ENCODE measurements around the gene VPS4A. TPM values are rescaled to one million over a fixed set of nuclear protein-coding genes. Genes with fewer than 3 reads are reported as not detected.

VPS4A gene
- total and polyA plus RNA-seq, 8 donors: 4.1 to 51.0 (median 31.0) TPM

DNA sequence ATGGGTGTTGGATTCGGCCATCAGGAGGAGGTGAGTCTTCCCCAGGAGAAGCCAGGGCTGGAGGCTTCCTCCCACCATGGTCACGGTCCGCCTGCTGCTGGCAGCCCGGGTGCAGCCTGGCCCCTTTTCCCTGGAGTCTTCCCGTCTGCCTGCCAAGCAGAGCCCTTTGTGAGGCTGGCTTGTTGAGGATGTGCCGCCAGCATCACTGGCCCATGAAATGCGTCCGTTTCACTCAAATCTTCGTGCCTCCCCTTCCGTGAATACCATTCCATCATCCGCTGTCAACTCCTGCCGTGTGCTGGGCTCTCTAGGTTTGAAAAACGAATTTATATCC is 9.6 kb downstream of the VPS4A start:
- TF ChIP-seq, protein P1, sequence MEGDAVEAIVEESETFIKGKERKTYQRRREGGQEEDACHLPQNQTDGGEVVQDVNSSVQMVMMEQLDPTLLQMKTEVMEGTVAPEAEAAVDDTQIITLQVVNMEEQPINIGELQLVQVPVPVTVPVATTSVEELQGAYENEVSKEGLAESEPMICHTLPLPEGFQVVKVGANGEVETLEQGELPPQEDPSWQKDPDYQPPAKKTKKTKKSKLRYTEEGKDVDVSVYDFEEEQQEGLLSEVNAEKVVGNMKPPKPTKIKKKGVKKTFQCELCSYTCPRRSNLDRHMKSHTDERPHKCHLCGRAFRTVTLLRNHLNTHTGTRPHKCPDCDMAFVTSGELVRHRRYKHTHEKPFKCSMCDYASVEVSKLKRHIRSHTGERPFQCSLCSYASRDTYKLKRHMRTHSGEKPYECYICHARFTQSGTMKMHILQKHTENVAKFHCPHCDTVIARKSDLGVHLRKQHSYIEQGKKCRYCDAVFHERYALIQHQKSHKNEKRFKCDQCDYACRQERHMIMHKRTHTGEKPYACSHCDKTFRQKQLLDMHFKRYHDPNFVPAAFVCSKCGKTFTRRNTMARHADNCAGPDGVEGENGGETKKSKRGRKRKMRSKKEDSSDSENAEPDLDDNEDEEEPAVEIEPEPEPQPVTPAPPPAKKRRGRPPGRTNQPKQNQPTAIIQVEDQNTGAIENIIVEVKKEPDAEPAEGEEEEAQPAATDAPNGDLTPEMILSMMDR (IDR thresholded peaks at IDR 0.05): no peak
- TF ChIP-seq EP300 (IDR thresholded peaks at IDR 0.05): no peak
- TF ChIP-seq POLR2A (IDR thresholded peaks at IDR 0.05): no peak
- TF ChIP-seq POLR2AphosphoS5 (IDR thresholded peaks at IDR 0.05): no peak
- Histone ChIP-seq H3K9me3 (no peaks in the 10 kb centered on the region), H3K27ac (no peak overlapping the region), H3K27me3 (no peaks in the 10 kb centered on the region), H3K4me3 (no peak overlapping the region), H3K36me3 (peaks cover 98 to 100% (median 100%) of the 10 kb centered on the region in 4 donors), H3K4me1 (peaks cover 9 to 29% (median 20%) of the 10 kb centered on the region in 4 donors)
- WGBS, 5 donors: 86 to 91% (median 89%) methylated on average over 10 to 13 of the region's 13 CpGs
- no peak for DNase-seq
- intact Hi-C loops (cut with DNase I; ENCODE audit: low total_unique reads): no loop called here

DNA sequence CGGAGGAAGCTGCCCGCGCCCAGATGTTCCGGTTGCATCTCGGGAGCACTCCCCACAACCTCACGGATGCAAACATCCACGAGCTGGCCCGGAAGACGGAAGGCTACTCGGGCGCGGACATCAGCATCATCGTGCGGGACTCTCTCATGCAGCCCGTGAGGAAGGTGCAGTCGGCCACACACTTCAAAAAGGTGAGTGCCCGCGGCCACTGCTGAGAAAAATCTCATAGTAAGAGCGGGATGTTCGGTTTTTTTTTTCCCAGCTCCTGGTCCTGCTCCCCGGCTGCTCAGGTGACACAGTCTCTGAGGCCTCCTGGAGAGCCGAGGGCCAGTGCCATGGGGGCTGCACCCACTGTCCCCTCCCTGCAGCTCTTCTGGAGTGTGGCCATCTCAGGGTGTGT is 9.9 kb downstream of the VPS4A start:
- TF ChIP-seq POLR2AphosphoS5 (IDR thresholded peaks at IDR 0.05) (no peak), POLR2A (IDR thresholded peaks at IDR 0.05) (no peak), EP300 (IDR thresholded peaks at IDR 0.05) (no peak)
- TF ChIP-seq, protein P1 (IDR thresholded peaks at IDR 0.05): no peak
- intact Hi-C loops (cut with DNase I; ENCODE audit: low total_unique reads): no loop called here
- Histone ChIP-seq H3K9me3 (no peaks in the 10 kb centered on the region), H3K4me1 (peaks cover 6 to 29% (median 21%) of the 10 kb centered on the region in 4 donors), H3K27me3 (no peaks in the 10 kb centered on the region), H3K36me3 (peaks cover 96 to 100% (median 99%) of the 10 kb centered on the region in 4 donors), H3K4me3 (no peak overlapping the region), H3K27ac (no peak overlapping the region)
- WGBS, 5 donors: 90 to 93% (median 92%) methylated on average over 21 to 22 of the region's 22 CpGs
- DNase-seq: no peak

DNA sequence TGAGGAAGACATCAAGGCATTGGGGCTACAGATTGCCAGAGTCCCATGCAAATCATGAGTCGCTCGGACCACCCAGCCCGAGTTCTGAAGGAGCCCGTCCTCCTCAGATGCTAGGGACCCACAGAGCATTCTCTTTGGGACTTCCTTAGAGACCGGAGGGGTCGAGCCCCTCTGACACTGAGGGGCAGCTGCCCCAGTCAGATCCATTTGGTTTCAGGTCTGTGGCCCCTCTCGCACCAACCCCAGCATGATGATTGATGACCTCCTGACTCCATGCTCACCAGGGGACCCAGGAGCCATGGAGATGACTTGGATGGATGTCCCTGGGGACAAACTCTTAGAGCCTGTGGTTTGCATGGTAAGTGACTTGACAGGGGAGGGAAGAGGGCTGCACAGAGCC is 11.2 kb downstream of the VPS4A start:
- intact Hi-C loops (cut with DNase I; ENCODE audit: low total_unique reads): no loop called here
- no peaks in the 10 kb centered on the region for H3K27me3 ChIP-seq
- TF ChIP-seq, protein P1 (IDR thresholded peaks at IDR 0.05): no peak
- TF ChIP-seq EP300 (IDR thresholded peaks at IDR 0.05) (no peak), POLR2AphosphoS5 (IDR thresholded peaks at IDR 0.05) (no peak), POLR2A (IDR thresholded peaks at IDR 0.05) (no peak)
- H3K36me3 ChIP-seq: peaks cover 90 to 99% (median 97%) of the 10 kb centered on the region in 4 donors
- H3K9me3 ChIP-seq: no peaks in the 10 kb centered on the region
- H3K4me1 ChIP-seq: peaks cover 14 to 35% (median 32%) of the 10 kb centered on the region in 4 donors
- WGBS, 5 donors: 75 to 91% (median 90%) methylated on average over 1 to 7 of the region's 7 CpGs
- H3K27ac ChIP-seq: no peak overlapping the region
- H3K4me3 ChIP-seq: no peak overlapping the region
- DNase-seq: no peak

DNA sequence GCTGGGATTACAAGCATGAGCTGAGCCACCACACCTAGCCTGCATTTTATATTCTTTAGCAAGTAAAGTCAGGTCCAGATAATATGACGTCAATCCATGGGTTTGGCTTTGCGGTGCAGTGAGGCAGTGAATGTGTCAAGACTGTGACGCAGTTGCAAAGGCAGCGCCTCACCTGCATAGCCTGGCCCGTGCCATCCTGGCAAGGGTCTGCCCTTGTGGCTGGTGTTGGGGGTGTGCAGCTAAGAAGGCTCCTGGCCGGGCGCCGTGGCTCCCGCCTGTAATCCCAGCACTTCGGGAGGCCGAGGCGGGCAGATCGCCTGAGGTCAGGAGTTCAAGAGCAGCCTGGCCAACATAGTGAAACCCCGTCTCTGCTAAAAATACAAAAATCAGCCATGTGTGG is 12.3 kb downstream of the VPS4A start:
- H3K27ac ChIP-seq: no peak overlapping the region
- no peak overlapping the region for H3K4me3 ChIP-seq
- H3K27me3 ChIP-seq: no peaks in the 10 kb centered on the region
- no peak for DNase-seq
- TF ChIP-seq, protein P1 (IDR thresholded peaks at IDR 0.05): no peak
- TF ChIP-seq POLR2A (IDR thresholded peaks at IDR 0.05): no peak
- no peak for TF ChIP-seq EP300 (IDR thresholded peaks at IDR 0.05)
- TF ChIP-seq POLR2AphosphoS5 (IDR thresholded peaks at IDR 0.05): no peak
- H3K9me3 ChIP-seq: no peaks in the 10 kb centered on the region
- H3K4me1 ChIP-seq: peaks cover 20 to 45% (median 42%) of the 10 kb centered on the region in 4 donors
- 86 to 92% (median 90%) methylated on average over 6 to 14 of the region's 14 CpGs for WGBS, 5 donors
- peaks cover 79 to 99% (median 94%) of the 10 kb centered on the region in 4 donors for H3K36me3 ChIP-seq
- intact Hi-C loops (cut with DNase I; ENCODE audit: low total_unique reads): no loop called here

Data from stomach (tissue), 9 donors.